WTC11 (cell line): ENCODE data around the gene NCK1.
"Not testable (repeated sequence)": the region's sequence is repeated elsewhere in the genome, so short reads cannot be mapped to it uniquely, and the experiment has no call there.

Source experiments
- ATF1 ChIP-seq: sonication (generic); formaldehyde crosslinking; IDR thresholded peaks from 2 replicates; pipeline ENCODE4 v1.8.1; 2023; ENCODE audit warnings: mild to moderate bottlenecking, moderate library complexity, missing genetic modification reagents
- NR2C2 ChIP-seq: sonication (generic); formaldehyde crosslinking; IDR thresholded peaks from 2 replicates; pipeline ENCODE4 v1.8.0; 2022; ENCODE audit warnings: mild to moderate bottlenecking, missing genetic modification reagents
- TP53 ChIP-seq: sonication (generic); formaldehyde crosslinking; IDR thresholded peaks from 2 replicates; pipeline ENCODE4 v1.8.1; 2023; ENCODE audit warnings: mild to moderate bottlenecking, missing genetic modification reagents
- ZNF232 ChIP-seq: sonication (generic); formaldehyde crosslinking; IDR thresholded peaks from 2 replicates; pipeline ENCODE4 v1.8.0; 2022; ENCODE audit warnings: mild to moderate bottlenecking, missing genetic modification reagents
- ZNF396 ChIP-seq: fragments of 250-450 bp; sonication (Bioruptor Pico); IDR thresholded peaks from 2 replicates; pipeline ENCODE4 v1.8.0; 2021; ENCODE audit warnings: mild to moderate bottlenecking, moderate library complexity, borderline replicate concordance
- TF ChIP-seq, protein P1 (sequence below): fragments of 200-600 bp; IDR thresholded peaks from 2 replicates; pipeline ENCODE4 v1.8.0; 2022; ENCODE audit warnings: antibody characterized with exemption

- TF ChIP-seq NR2C2 (CRISPR knock-in tag); ZNF232 (CRISPR knock-in tag); ZNF396 (CRISPR knock-in tag); TP53; ATF1 (CRISPR knock-in tag): not testable (repeated sequence)
- TF ChIP-seq, protein P1, sequence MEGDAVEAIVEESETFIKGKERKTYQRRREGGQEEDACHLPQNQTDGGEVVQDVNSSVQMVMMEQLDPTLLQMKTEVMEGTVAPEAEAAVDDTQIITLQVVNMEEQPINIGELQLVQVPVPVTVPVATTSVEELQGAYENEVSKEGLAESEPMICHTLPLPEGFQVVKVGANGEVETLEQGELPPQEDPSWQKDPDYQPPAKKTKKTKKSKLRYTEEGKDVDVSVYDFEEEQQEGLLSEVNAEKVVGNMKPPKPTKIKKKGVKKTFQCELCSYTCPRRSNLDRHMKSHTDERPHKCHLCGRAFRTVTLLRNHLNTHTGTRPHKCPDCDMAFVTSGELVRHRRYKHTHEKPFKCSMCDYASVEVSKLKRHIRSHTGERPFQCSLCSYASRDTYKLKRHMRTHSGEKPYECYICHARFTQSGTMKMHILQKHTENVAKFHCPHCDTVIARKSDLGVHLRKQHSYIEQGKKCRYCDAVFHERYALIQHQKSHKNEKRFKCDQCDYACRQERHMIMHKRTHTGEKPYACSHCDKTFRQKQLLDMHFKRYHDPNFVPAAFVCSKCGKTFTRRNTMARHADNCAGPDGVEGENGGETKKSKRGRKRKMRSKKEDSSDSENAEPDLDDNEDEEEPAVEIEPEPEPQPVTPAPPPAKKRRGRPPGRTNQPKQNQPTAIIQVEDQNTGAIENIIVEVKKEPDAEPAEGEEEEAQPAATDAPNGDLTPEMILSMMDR, result not testable (repeated sequence)
Measured at GRCh38 chr3:136969539-136969938, 107.5 kb downstream of the NCK1 start.
